Sigmoid colon (tissue), 7 donors: Measurements from ENCODE around the gene C1GALT1C1L. TPM values are rescaled to one million over a fixed set of nuclear protein-coding genes. Genes with fewer than 3 reads are reported as not detected.

ENCODE experiments used
- DNase-seq: peaks from one replicate; pipeline ENCODE4 v3.0.0-alpha.2; 2019
- H3K27ac ChIP-seq, 4 donors: fragments of 200-600 bp; sonication (generic); one replicate each; pipeline ENCODE4 v1.5.1; 2016 to 2019; ENCODE audit warnings: mild to moderate bottlenecking in 1 of 4
- H3K27me3 ChIP-seq, 3 donors: fragments of 200-600 bp; sonication (generic); one replicate each; pipeline ENCODE4 v1.5.1; 2019; ENCODE audit warnings: mild to moderate bottlenecking in 1 of 3
- H3K36me3 ChIP-seq, 4 donors: fragments of 200-600 bp; sonication (generic); one replicate each; pipeline ENCODE4 v1.5.1; 2016 to 2019
- H3K4me1 ChIP-seq, 4 donors: fragments of 200-600 bp; sonication (generic); one replicate each; pipeline ENCODE4 v1.5.1; 2017 to 2019
- H3K4me3 ChIP-seq, 4 donors: fragments of 200-600 bp; sonication (generic); one replicate each; pipeline ENCODE4 v1.5.1; 2017 to 2019; ENCODE audit warnings: mild to moderate bottlenecking in 2 of 4, moderate library complexity in 1 of 4
- H3K9me3 ChIP-seq, 4 donors: fragments of 200-600 bp in 3 of 4; sonication (generic) in 3 of 4; one replicate each; pipeline versions ENCODE4 v1.5.1 to v1.6.1; 2013 to 2019
- EP300 ChIP-seq, 4 donors: sonication (generic); formaldehyde crosslinking; IDR thresholded peaks; one replicate each; pipeline ENCODE4 v1.6.1; 2017; ENCODE audit warnings: antibody characterized with exemption in 4 of 4
- POLR2A ChIP-seq, 2 donors: fragments of 450-650 bp; IDR thresholded peaks; one replicate each; pipeline ENCODE4 v1.6.1; 2016; ENCODE audit warnings: antibody characterized with exemption in 2 of 2, mild to moderate bottlenecking in 2 of 2, moderate library complexity in 2 of 2
- POLR2AphosphoS5 ChIP-seq, 4 donors: sonication (generic); formaldehyde crosslinking; IDR thresholded peaks; one replicate each; pipeline ENCODE4 v1.6.1; 2017; ENCODE audit warnings: antibody characterized with exemption in 4 of 4
- WGBS, 2 donors: extraction: QIAGEN DNeasy Blood & Tissue Kit; methylation state at CpG; one replicate each; pipeline ENCODE4 v1.1.7; 2013; 5-methylcytosine and 5-hydroxymethylcytosine counted together
- intact Hi-C: fragments of 100-400 bp; cut with DNase I; formaldehyde crosslinking; loops from one replicate; pipeline ENCODE4 v1.15.1; 2023
- polyA plus RNA-seq, 3 donors: library from polyadenylated mRNA; stranded (reverse); fragments of 200-250 nt; gene quantifications; one replicate each; pipeline ENCODE4 v1.2.3, GENCODE V29; 2013
- total RNA-seq, 4 donors: library from RNA; depleted of rRNA; stranded (reverse); fragments of >200 nt; gene quantifications; one replicate each; pipeline ENCODE4 v1.1.0, GENCODE V29; 2016
- TF ChIP-seq, protein P1 (sequence below), 4 experiments: fragments of 450-650 bp in 3 of 4; fragments of 200-600 bp in 1 of 4; IDR thresholded peaks; one replicate each; pipeline ENCODE4 v1.5.1; 2016 to 2019; ENCODE audit warnings: antibody characterized with exemption in 4 of 4, mild to moderate bottlenecking in 3 of 4, moderate library complexity in 2 of 4
- donor health status: healthy with polysubstance abuse.
- donor health status: Bipolar disorder and iron deficiency.
- donor health status: healthy.

Gene C1GALT1C1L
- total and polyA plus RNA-seq, 7 donors, result 0.50 to 4.3 (median 1.8) TPM; not detected in 2

DNA sequence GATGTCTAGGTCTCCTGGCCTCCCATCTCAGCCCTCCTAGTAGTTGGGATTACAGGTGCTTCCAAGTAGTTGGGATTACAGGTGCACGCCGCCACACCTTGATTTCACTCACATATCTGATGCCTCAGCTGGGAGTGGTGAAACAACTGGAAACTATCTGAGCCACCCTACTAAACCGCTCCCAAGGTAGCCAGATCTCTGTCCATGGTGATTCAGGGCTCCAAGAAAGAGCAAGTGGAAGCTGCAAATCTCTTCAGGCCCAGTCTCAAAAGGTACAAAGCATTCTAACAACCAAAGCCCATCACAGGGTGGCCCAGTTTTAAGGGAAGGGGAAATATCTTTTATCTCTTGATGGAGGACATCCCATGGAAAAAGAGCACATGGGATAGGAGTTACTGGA lies 19.0 kb downstream of the C1GALT1C1L start:
- Histone ChIP-seq H3K4me3 (no peak overlapping the region), H3K36me3 (no peaks in the 10 kb centered on the region), H3K9me3 (no peaks in the 10 kb centered on the region), H3K4me1 (no peaks in the 10 kb centered on the region), H3K27me3 (no peaks in the 10 kb centered on the region), H3K27ac (no peak overlapping the region)
- 89 to 94% methylated on average over 3 of the region's 3 CpGs for WGBS, 2 donors
- intact Hi-C loops, result no loop called here
- TF ChIP-seq, protein P1, sequence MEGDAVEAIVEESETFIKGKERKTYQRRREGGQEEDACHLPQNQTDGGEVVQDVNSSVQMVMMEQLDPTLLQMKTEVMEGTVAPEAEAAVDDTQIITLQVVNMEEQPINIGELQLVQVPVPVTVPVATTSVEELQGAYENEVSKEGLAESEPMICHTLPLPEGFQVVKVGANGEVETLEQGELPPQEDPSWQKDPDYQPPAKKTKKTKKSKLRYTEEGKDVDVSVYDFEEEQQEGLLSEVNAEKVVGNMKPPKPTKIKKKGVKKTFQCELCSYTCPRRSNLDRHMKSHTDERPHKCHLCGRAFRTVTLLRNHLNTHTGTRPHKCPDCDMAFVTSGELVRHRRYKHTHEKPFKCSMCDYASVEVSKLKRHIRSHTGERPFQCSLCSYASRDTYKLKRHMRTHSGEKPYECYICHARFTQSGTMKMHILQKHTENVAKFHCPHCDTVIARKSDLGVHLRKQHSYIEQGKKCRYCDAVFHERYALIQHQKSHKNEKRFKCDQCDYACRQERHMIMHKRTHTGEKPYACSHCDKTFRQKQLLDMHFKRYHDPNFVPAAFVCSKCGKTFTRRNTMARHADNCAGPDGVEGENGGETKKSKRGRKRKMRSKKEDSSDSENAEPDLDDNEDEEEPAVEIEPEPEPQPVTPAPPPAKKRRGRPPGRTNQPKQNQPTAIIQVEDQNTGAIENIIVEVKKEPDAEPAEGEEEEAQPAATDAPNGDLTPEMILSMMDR (IDR thresholded peaks at IDR 0.05), result no peak
- TF ChIP-seq EP300 (IDR thresholded peaks at IDR 0.05) (no peak), POLR2A (IDR thresholded peaks at IDR 0.05) (no peak), POLR2AphosphoS5 (IDR thresholded peaks at IDR 0.05) (no peak)
- DNase-seq, result no peak

DNA sequence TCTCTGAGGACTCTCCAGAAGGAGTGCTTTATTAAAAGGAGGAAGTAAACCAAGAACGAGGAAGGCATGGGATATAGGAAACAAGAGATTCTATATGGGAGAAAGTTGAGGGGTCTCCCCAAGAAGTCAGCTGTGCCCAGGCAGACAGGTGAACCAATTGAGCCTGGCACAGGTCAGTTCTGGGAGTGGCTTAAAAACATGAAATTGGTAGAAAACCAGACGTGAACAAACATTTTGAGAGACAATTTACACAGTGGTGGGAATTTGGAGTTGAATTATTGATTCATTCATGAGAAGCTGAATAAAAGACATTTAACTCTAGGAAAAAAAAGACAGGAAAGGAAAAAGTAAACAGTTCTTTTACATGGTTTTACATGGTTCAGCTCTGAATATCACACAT lies 22.7 kb downstream of the C1GALT1C1L start:
- Histone ChIP-seq H3K27ac (no peak overlapping the region), H3K4me1 (peaks cover 0 to 12% (median 5%) of the 10 kb centered on the region in 4 donors), H3K9me3 (no peaks in the 10 kb centered on the region), H3K36me3 (no peaks in the 10 kb centered on the region), H3K27me3 (no peaks in the 10 kb centered on the region), H3K4me3 (no peak overlapping the region)
- TF ChIP-seq, protein P1 (IDR thresholded peaks at IDR 0.05), result no peak
- TF ChIP-seq EP300 (IDR thresholded peaks at IDR 0.05) (no peak), POLR2AphosphoS5 (IDR thresholded peaks at IDR 0.05) (no peak), POLR2A (IDR thresholded peaks at IDR 0.05) (no peak)
- no peak for DNase-seq
- 61 to 76% methylated on average over 2 of the region's 2 CpGs for WGBS, 2 donors
- intact Hi-C loops, result no loop called here

DNA sequence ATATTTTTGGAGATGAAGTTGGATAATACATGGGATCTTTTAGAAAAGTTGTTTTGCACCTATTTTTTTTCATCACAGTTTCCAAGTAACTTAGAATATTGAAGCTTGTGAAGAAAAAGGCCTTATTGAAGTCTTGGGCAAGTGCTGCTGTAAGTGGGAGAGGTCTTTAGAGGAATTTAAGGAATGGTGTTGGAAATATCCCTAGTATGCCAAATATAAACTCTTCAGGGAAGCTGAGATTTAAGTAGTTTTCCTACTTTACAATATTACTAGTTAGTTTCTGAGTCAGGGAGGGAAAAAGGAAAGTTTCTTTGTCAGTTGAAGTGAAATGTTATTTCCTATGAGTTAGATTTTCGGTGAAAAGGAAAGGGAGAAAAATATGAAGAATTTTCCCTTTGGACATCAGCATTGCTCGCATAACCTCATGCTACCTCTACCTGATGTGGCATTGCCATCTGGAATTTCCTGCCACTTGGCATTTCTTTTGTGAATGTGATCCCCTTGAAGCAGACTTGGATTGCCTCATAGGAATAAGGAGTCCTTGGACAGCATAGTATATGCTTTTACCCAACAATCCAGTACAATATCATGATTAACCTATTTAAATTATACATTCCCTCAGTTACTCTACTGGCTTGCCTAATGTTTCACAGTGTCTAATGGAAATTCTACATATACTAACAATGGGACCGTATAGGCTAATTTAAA lies 27.1 kb downstream of the C1GALT1C1L start:
- no peak for TF ChIP-seq POLR2A (IDR thresholded peaks at IDR 0.05)
- no peak for TF ChIP-seq EP300 (IDR thresholded peaks at IDR 0.05)
- TF ChIP-seq, protein P1 (IDR thresholded peaks at IDR 0.05), result no peak
- TF ChIP-seq POLR2AphosphoS5 (IDR thresholded peaks at IDR 0.05), result no peak
- Histone ChIP-seq H3K9me3 (no peaks in the 10 kb centered on the region), H3K27ac (peak overlapping the region in 3 of 4 donors; percentile 29 to 67 (median 51)), H3K4me1 (peaks cover 0 to 12% (median 5%) of the 10 kb centered on the region in 4 donors), H3K27me3 (no peaks in the 10 kb centered on the region), H3K36me3 (no peaks in the 10 kb centered on the region), H3K4me3 (no peak overlapping the region)
- DNase-seq, result no peak
- 91 to 92% methylated on average over 3 of the region's 3 CpGs for WGBS, 2 donors
- intact Hi-C loops, result no loop called here

DNA sequence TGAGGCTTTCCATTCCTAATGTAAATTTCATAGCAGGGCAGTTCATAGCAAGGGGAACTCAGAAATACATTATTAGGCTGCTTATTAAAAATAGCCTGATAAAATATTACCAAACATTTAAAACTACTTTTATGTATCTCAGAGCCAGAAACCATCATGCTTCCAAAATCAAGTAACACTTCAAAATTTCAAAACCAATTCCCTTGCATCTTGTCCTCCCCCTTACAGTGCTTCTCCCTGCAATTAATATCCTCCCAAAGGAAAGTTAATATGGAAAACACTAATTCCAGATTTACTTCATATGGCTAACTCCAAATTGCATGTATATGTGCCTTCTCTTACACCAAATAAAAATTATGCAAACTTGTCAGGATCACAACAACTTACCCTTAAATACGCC lies 32.5 kb downstream of the C1GALT1C1L start:
- Histone ChIP-seq H3K36me3 (no peaks in the 10 kb centered on the region), H3K4me3 (no peak overlapping the region), H3K4me1 (peaks cover 0 to 8% (median 3%) of the 10 kb centered on the region in 4 donors), H3K27ac (peak overlapping the region in 1 of 4 donors; percentile 8), H3K9me3 (no peaks in the 10 kb centered on the region), H3K27me3 (no peaks in the 10 kb centered on the region)
- intact Hi-C loops, result no loop called here
- TF ChIP-seq POLR2A (IDR thresholded peaks at IDR 0.05), result no peak
- TF ChIP-seq EP300 (IDR thresholded peaks at IDR 0.05), result no peak
- no peak for TF ChIP-seq POLR2AphosphoS5 (IDR thresholded peaks at IDR 0.05)
- TF ChIP-seq, protein P1 (IDR thresholded peaks at IDR 0.05), result no peak
- WGBS, 2 donors, result 95 to 96% methylated on average over 1 of the region's 1 CpG
- DNase-seq, result no peak
